HepG2 (cell line): ENCODE data around the gene CEP164. TPM values are rescaled to one million over a fixed set of nuclear protein-coding genes. Genes with fewer than 3 reads are reported as not detected.

Experiments used
- FOXA3 ChIP-seq: IDR thresholded peaks from 2 replicates; pipeline ENCODE4 v1.6.1; 2016; ENCODE audit warnings: missing genetic modification reagents, missing compliant biosample characterization
- GABPB1 ChIP-seq: IDR thresholded peaks from 2 replicates; pipeline ENCODE4 v1.6.1; 2016; ENCODE audit warnings: mild to moderate bottlenecking, missing genetic modification reagents, moderate library complexity, missing compliant biosample characterization
- GATAD1 ChIP-seq: IDR thresholded peaks from 2 replicates; pipeline ENCODE4 v1.6.1; 2016; ENCODE audit warnings: missing genetic modification reagents, missing compliant biosample characterization
- GPN1 ChIP-seq: sonication (generic); formaldehyde crosslinking; IDR thresholded peaks from 2 replicates; pipeline ENCODE4 v1.5.1; 2020; ENCODE audit warnings: missing genetic modification reagents, borderline replicate concordance
- HES4 ChIP-seq: sonication (generic); formaldehyde crosslinking; IDR thresholded peaks from 2 replicates; pipeline ENCODE4 v1.9.0; 2021; ENCODE audit warnings: mild to moderate bottlenecking, missing genetic modification reagents, borderline replicate concordance
- HMGXB3 ChIP-seq: sonication (generic); formaldehyde crosslinking; IDR thresholded peaks from 2 replicates; pipeline ENCODE4 v1.4.0; 2020; ENCODE audit warnings: missing genetic modification reagents, borderline replicate concordance
- KDM5A ChIP-seq: fragments of 200-600 bp; sonication (generic); IDR thresholded peaks from 2 replicates; pipeline ENCODE4 v1.7.0; 2018; ENCODE audit warnings: antibody characterized with exemption, mild to moderate bottlenecking, low read length, borderline replicate concordance
- KDM5B ChIP-seq: sonication (generic); formaldehyde crosslinking; IDR thresholded peaks from 2 replicates; pipeline ENCODE4 v1.4.0; 2020; ENCODE audit warnings: missing genetic modification reagents, mild to moderate bottlenecking, borderline replicate concordance
- MIER2 ChIP-seq: IDR thresholded peaks from 2 replicates; pipeline ENCODE4 v1.6.1; 2016; ENCODE audit warnings: missing biosample characterization, missing genetic modification reagents
- PAX8 ChIP-seq: sonication (generic); formaldehyde crosslinking; IDR thresholded peaks from 2 replicates; pipeline ENCODE4 v1.8.0; 2022; ENCODE audit warnings: mild to moderate bottlenecking, missing genetic modification reagents, borderline replicate concordance
- POGZ ChIP-seq: sonication (generic); formaldehyde crosslinking; IDR thresholded peaks from 2 replicates; pipeline ENCODE4 v1.4.0; 2020; ENCODE audit warnings: mild to moderate bottlenecking, missing genetic modification reagents
- STAT5B ChIP-seq: sonication (generic); formaldehyde crosslinking; IDR thresholded peaks from 2 replicates; pipeline ENCODE4 v1.4.0; 2020; ENCODE audit warnings: missing genetic modification reagents
- ZNF296 ChIP-seq: sonication (generic); formaldehyde crosslinking; conservative IDR thresholded peaks from 2 replicates; pipeline ENCODE4 v1.5.0; 2020; ENCODE audit warnings: mild to moderate bottlenecking, missing genetic modification reagents
- ZNF44 ChIP-seq: sonication (generic); formaldehyde crosslinking; IDR thresholded peaks from 2 replicates; pipeline ENCODE4 v1.5.1; 2020; ENCODE audit warnings: mild to moderate bottlenecking, missing genetic modification reagents
- ZNF674 ChIP-seq: sonication (generic); formaldehyde crosslinking; IDR thresholded peaks from 2 replicates; pipeline ENCODE4 v1.5.0; 2020; ENCODE audit warnings: low read depth, mild to moderate bottlenecking, missing genetic modification reagents
- polyA plus RNA-seq, 8 experiments: library from polyadenylated mRNA; depleted of rRNA in 3 of 8; stranded (reverse) in 7 of 8; unstranded in 1 of 8; fragments of >200 nt; fragmentation: Illumina TruSeq in 4 of 8; extraction: Trizol in 4 of 8; gene quantifications; 2 replicates each; pipeline versions ENCODE4 v1.2.1 to v1.2.3, GENCODE V29; 2011 to 2016; ENCODE audit warnings: low read depth in 4 of 8, missing spikeins in 1 of 8, mixed read lengths in 1 of 8; ENCODE audit not compliant: insufficient read depth in 1 of 8
- total RNA-seq, 5 experiments: library from RNA; depleted of rRNA; stranded (reverse); fragments of >200 nt; fragmentation: Illumina TruSeq; extraction: Trizol; gene quantifications; 2 replicates each; pipeline ENCODE4 v1.2.3, GENCODE V29; 2016; ENCODE audit warnings: low read depth in 1 of 5
- TF ChIP-seq, protein P1 (sequence below): sonication (generic); formaldehyde crosslinking; IDR thresholded peaks from 2 replicates; pipeline ENCODE4 v1.8.0; 2022; ENCODE audit warnings: mild to moderate bottlenecking, missing genetic modification reagents, moderate library complexity
- TF ChIP-seq, protein P2 (sequence below): sonication (generic); formaldehyde crosslinking; IDR thresholded peaks from 2 replicates; pipeline ENCODE4 v1.5.0; 2020; ENCODE audit warnings: mild to moderate bottlenecking, missing genetic modification reagents, borderline replicate concordance
- TF ChIP-seq, protein P3 (sequence below): sonication (generic); formaldehyde crosslinking; IDR thresholded peaks from 2 replicates; pipeline ENCODE4 v1.4.0; 2020; ENCODE audit warnings: mild to moderate bottlenecking, low read depth, missing genetic modification reagents

The CEP164 gene
- total and polyA plus RNA-seq, 2 of the 13 experiments (the other 11 are each of a cell fraction or from before 2014, with no cell fraction given) = 11.4 to 15.2 TPM

GRCh38 chr11:117327567-117328374 lies at the start of gene CEP164 (continued):
- TF ChIP-seq ZNF44 (CRISPR knock-in tag) = 0 out of 2 replicates have a peak, but pooled peaks have one; percentile 44
- TF ChIP-seq HMGXB3 = peak; percentile 48; the same call in 1 of the 2 replicates
- TF ChIP-seq, protein P1, sequence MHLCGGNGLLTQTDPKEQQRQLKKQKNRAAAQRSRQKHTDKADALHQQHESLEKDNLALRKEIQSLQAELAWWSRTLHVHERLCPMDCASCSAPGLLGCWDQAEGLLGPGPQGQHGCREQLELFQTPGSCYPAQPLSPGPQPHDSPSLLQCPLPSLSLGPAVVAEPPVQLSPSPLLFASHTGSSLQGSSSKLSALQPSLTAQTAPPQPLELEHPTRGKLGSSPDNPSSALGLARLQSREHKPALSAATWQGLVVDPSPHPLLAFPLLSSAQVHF (CRISPR knock-in tag) = 0 out of 2 replicates have a peak, but pooled peaks have one; percentile 55
- peak; percentile 96 for TF ChIP-seq GABPB1 (CRISPR knock-in tag)
- peak; percentile 40; the same call in 1 of the 2 replicates for TF ChIP-seq POGZ
- TF ChIP-seq, protein P2, sequence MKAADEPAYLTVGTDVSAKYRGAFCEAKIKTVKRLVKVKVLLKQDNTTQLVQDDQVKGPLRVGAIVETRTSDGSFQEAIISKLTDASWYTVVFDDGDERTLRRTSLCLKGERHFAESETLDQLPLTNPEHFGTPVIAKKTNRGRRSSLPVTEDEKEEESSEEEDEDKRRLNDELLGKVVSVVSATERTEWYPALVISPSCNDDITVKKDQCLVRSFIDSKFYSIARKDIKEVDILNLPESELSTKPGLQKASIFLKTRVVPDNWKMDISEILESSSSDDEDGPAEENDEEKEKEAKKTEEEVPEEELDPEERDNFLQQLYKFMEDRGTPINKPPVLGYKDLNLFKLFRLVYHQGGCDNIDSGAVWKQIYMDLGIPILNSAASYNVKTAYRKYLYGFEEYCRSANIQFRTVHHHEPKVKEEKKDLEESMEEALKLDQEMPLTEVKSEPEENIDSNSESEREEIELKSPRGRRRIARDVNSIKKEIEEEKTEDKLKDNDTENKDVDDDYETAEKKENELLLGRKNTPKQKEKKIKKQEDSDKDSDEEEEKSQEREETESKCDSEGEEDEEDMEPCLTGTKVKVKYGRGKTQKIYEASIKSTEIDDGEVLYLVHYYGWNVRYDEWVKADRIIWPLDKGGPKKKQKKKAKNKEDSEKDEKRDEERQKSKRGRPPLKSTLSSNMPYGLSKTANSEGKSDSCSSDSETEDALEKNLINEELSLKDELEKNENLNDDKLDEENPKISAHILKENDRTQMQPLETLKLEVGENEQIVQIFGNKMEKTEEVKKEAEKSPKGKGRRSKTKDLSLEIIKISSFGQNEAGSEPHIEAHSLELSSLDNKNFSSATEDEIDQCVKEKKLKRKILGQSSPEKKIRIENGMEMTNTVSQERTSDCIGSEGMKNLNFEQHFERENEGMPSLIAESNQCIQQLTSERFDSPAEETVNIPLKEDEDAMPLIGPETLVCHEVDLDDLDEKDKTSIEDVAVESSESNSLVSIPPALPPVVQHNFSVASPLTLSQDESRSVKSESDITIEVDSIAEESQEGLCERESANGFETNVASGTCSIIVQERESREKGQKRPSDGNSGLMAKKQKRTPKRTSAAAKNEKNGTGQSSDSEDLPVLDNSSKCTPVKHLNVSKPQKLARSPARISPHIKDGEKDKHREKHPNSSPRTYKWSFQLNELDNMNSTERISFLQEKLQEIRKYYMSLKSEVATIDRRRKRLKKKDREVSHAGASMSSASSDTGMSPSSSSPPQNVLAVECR (CRISPR knock-in tag) = peak; percentile 93
- no peak for TF ChIP-seq PAX8 (CRISPR knock-in tag)
- TF ChIP-seq MIER2 = 0 out of 2 replicates have a peak, but pooled peaks have one; percentile 20
- TF ChIP-seq, protein P3, sequence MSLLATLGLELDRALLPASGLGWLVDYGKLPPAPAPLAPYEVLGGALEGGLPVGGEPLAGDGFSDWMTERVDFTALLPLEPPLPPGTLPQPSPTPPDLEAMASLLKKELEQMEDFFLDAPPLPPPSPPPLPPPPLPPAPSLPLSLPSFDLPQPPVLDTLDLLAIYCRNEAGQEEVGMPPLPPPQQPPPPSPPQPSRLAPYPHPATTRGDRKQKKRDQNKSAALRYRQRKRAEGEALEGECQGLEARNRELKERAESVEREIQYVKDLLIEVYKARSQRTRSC (CRISPR knock-in tag) = no peak
- TF ChIP-seq GATAD1 (CRISPR knock-in tag) = peak; percentile 69; the same call in 1 of the 2 replicates
- 0 out of 2 replicates have a peak, but pooled peaks have one; percentile 37 for TF ChIP-seq ZNF296
- TF ChIP-seq GPN1 (CRISPR knock-in tag) = no peak
- 0 out of 2 replicates have a peak, but pooled peaks have one; percentile 27 for TF ChIP-seq STAT5B
- no peak for TF ChIP-seq ZNF674 (CRISPR knock-in tag)
- TF ChIP-seq KDM5B (CRISPR knock-in tag) = peak; percentile 82; the same call in 1 of the 2 replicates
- TF ChIP-seq FOXA3 (CRISPR knock-in tag) = no peak; the same call in 1 of the 2 replicates
- TF ChIP-seq KDM5A = peak; percentile 66; the same call in 1 of the 2 replicates
- TF ChIP-seq HES4 (CRISPR knock-in tag) = no peak
